Fibroblast of pulmonary artery (primary cell): ENCODE measurements around the gene SLC15A3.

ENCODE experiments used
- DNase-seq: peaks from one replicate; pipeline ENCODE4 v3.0.0-alpha.2; 2010; ENCODE audit warnings: low read depth
- H3K4me3 ChIP-seq: replicated peaks from 2 replicates; pipeline ENCODE4 v1.5.1; 2011; ENCODE audit warnings: low read depth, mild to moderate bottlenecking, control low read depth, low read length, moderate library complexity
- TF ChIP-seq, protein P1 (sequence below): IDR thresholded peaks from 2 replicates; pipeline ENCODE4 v1.5.1; 2011; ENCODE audit warnings: mild to moderate bottlenecking, control low read depth, low read length, inconsistent platforms; ENCODE audit errors: missing control alignments

The SLC15A3 gene

DNA sequence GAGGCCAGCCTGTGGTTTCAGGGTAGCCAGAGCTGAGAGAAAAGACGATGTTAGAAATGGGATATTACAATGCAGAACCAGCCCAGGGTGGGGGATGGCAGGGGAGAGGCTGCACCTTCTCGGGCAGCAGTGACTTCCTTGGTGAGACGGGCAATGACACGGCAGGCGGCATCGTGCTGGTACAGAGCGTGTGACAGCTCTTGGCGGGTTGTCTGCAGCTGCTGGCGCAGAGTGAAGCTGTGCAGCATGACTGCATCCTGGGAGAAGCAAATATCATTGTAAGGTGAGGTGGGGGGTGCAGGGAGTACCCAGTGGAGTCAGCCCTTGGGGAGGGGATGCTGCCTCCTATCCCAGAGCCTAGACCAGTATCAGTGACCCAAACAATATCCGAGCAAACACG, 49.4 kb downstream of the SLC15A3 start:
- no peak for DNase-seq
- TF ChIP-seq, protein P1, sequence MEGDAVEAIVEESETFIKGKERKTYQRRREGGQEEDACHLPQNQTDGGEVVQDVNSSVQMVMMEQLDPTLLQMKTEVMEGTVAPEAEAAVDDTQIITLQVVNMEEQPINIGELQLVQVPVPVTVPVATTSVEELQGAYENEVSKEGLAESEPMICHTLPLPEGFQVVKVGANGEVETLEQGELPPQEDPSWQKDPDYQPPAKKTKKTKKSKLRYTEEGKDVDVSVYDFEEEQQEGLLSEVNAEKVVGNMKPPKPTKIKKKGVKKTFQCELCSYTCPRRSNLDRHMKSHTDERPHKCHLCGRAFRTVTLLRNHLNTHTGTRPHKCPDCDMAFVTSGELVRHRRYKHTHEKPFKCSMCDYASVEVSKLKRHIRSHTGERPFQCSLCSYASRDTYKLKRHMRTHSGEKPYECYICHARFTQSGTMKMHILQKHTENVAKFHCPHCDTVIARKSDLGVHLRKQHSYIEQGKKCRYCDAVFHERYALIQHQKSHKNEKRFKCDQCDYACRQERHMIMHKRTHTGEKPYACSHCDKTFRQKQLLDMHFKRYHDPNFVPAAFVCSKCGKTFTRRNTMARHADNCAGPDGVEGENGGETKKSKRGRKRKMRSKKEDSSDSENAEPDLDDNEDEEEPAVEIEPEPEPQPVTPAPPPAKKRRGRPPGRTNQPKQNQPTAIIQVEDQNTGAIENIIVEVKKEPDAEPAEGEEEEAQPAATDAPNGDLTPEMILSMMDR, result no peak

DNA sequence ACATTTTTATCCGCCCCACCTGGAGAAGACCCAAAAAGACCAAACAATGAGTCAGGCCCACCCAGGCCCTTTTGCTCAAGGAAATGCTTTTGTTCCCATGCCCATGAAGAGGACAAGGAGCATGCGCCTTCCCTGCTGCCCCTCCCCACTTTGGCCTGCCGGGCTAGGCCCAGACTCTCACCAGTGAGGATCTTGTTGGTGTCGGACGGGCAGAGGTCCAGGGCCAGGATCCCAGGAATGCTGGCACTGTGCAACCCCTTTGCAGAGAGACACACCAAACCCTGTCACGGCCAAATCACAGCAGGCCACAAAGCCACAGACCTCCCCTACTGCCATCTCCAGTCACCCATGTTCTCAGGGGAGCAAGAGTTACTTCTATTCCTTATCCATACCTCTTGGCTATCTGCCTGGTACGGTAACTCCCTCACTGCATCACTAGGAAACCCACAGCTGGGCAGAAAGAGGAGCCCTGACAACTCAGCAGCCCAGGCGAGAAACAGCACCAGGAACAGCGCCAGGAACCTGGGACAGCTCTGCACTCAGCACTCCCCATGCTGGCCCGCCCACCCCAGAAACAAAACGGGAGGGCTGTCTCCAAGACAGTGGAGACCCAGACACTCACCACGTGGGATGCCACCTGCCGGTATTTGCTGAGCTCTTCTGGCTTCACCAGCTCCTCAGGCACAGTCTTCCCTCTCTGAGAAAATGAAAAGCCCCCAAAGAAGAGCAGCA, 51.1 kb downstream of the SLC15A3 start:
- TF ChIP-seq, protein P1, result no peak
- no peak for DNase-seq
- H3K4me3 ChIP-seq, result no peak overlapping the region

More for the DNA sequence above, 49.4 kb downstream of the SLC15A3 start:
- no peak overlapping the region for H3K4me3 ChIP-seq

DNA sequence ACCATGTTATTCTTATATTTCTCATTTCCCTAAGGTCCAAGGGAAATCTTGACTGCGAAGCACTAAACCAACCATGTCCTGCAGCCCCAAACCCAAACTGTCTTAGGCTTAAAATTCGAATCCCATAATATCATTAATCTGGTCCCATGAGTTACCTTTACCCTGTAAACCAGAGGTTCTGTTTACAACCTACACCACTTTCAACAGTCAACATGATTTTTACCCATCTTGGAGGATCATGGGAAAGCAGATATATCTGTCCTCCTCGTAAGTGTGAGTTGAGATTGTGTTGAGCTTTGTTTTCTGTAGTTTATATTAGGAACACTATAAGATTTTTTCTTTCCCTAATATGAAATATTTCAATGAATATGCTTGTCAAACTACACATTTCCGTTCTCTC, 52.0 kb downstream of the SLC15A3 start:
- DNase-seq, result no peak
- TF ChIP-seq, protein P1, result no peak
- H3K4me3 ChIP-seq, result no peak overlapping the region

DNA sequence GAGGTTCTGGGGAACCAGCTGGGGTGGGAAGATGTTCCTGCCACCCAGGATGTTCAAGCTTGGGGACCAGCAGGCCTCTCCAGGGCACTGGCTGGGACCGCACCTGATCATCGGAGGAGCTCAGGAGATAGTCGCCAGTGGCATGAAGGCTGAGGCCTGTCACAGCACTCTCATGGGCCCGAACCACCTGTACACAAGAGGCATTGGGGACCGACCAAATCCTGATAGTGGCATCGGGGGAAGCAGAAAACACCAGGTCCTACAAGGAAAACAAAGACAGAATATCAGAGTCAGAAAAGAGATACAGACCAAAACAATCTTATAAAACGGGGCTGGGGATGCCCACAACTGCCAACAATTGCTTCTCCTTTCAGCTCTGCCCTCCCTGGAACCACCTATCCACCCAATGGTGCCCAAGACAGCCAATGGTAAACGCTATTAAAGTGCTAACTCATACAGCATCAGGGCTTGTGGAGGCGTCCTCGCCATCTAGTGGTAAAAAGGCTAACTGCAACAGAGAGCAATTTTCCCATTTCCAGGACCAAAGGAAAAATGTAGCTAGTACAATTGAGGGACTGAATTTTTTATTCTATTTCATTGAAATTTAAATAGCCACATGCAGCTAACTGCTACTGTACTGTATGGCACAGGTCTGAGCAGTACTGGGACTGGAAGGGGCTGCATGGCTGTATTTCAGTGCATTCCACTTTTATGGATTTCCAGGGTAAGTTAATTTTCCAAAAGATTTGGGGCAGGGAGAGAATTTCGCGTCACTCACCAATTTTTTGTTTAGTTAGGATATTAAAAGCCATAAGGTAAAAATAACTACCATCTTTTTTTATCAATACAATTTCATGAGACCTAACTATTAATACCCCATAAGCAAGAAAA, 52.7 kb downstream of the SLC15A3 start:
- no peak overlapping the region for H3K4me3 ChIP-seq
- TF ChIP-seq, protein P1, result peak; percentile 99
- peak; percentile 81 for DNase-seq

DNA sequence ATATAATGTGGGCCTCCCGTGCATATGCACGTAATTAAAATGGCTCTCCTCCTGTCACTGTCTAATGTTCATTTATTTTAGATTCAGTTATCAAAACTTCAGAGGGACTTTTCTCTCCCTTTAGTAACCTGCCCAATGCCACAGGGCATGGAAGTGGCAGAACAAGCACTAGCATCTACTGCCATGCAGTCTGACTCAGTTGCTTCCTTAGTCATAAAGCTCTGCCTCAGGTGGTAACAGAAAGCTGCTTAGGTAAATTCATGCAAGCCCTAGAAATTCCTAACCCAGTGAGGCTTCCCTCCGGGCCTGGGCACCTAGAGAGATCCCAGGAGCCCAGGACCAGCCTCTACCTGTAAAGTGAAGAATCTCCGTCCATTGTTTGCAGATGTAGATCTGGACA, 54.5 kb downstream of the SLC15A3 start:
- no peak overlapping the region for H3K4me3 ChIP-seq
- TF ChIP-seq, protein P1, result no peak
- DNase-seq, result no peak

DNA sequence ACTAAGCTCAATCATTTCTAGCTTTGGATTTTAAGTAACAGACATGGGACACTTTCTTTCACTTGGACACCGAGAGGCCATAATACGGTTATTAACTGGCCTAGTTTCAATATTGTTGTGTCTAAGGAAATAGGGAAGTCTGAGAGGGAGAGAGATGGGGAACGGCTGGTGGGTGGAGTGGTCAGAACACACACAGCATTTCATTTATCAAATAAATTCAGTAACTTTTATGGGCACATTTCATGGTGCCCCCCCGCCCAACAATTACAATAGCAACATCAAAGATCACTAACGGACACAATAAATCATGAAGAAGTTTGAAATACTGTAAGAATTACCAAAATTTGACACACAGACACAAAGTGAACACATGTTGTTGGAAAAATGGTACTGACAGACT, 56.3 kb downstream of the SLC15A3 start:
- no peak for DNase-seq
- TF ChIP-seq, protein P1, result no peak
- H3K4me3 ChIP-seq, result no peak overlapping the region
